Ishikawa (cell line): ENCODE data around the gene TCL1B.

Experiments
- CEBPB ChIP-seq: IDR thresholded peaks from 2 replicates; pipeline ENCODE4 v1.6.1; 2012
- CREB1 ChIP-seq: IDR thresholded peaks from 2 replicates; pipeline ENCODE4 v1.6.1; 2012; ENCODE audit warnings: low read depth
- EGR1 ChIP-seq: IDR thresholded peaks from 2 replicates; pipeline ENCODE4 v1.6.1; 2012
- EP300 ChIP-seq: IDR thresholded peaks from 2 replicates; pipeline ENCODE4 v1.6.1; 2012; ENCODE audit warnings: borderline replicate concordance
- FOXM1 ChIP-seq: IDR thresholded peaks from 2 replicates; pipeline ENCODE4 v1.6.1; 2012; ENCODE audit warnings: low read depth, borderline replicate concordance
- MAX ChIP-seq: IDR thresholded peaks from 2 replicates; pipeline ENCODE4 v1.6.1; 2012
- NFIC ChIP-seq: IDR thresholded peaks from 2 replicates; pipeline ENCODE4 v1.6.1; 2012
- RAD21 ChIP-seq: IDR thresholded peaks from 2 replicates; pipeline ENCODE4 v1.6.1; 2012; ENCODE audit warnings: low read depth
- TAF1 ChIP-seq: IDR thresholded peaks from 2 replicates; pipeline ENCODE4 v1.6.1; 2012; ENCODE audit warnings: low read depth, mild to moderate bottlenecking
- TCF12 ChIP-seq: IDR thresholded peaks from 2 replicates; pipeline ENCODE4 v1.6.1; 2012; ENCODE audit warnings: low read depth
- TEAD4 ChIP-seq: IDR thresholded peaks from 2 replicates; pipeline ENCODE4 v1.6.1; 2012
- USF1 ChIP-seq: IDR thresholded peaks from 2 replicates; pipeline ENCODE4 v1.6.1; 2012
- YY1 ChIP-seq: IDR thresholded peaks from 2 replicates; pipeline ENCODE4 v1.6.1; 2012; ENCODE audit warnings: low read depth
- ZBTB7A ChIP-seq: IDR thresholded peaks from 2 replicates; pipeline ENCODE4 v1.6.1; 2012; ENCODE audit warnings: low read depth
- TF ChIP-seq, protein P1 (sequence below): IDR thresholded peaks from 2 replicates; pipeline ENCODE4 v1.6.1; 2012; ENCODE audit warnings: low read depth, mild to moderate bottlenecking

Gene TCL1B

DNA sequence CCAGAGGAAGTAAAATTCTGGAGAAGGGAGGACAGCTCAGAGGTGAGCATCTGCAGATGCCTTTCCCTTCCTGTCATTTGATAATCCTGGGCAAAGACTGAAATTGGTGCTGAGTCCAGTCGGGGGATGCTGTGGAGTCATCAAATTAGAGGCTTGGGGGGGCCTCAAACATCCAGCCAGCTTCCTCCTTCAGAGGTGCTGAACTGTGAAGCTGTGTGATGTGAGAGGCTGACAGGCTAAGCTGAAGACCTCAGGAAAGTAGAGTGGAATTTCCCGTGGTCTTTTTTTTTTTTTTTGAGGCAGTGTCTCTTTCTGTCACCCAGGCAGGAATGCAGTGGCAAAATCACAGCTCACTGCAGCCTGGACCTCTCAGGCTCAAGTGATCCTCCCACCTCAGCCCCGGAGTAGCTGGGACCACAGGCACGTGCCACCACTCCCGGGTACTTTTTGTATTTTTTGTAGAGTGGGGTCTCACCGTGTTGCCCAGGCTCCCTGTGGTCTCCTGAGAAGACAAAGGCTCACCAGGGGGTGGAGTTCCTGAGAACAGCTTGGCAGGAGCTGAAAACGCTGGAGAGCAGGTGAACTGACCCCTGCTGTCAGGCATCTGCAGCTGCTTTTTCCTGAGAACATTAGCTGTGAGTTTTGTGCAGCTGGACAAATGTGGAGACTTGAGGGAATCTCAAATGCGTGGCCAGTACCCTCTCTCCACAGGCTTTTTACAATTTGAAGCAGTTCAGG is 6.1 kb upstream of the TCL1B start:
- TF ChIP-seq RAD21 (peak; percentile 38; the same call in 1 of the 2 replicates), TAF1 (no peak), MAX (0 out of 2 replicates have a peak, but pooled peaks have one; percentile 49), EGR1 (no peak), CEBPB (no peak), ZBTB7A (peak; percentile 92), NFIC (peak; percentile 88), TEAD4 (peak; percentile 85), CREB1 (no peak), EP300 (peak; percentile 89), YY1 (no peak), USF1 (peak; percentile 31), TCF12 (peak; percentile 95)
- TF ChIP-seq, protein P1, sequence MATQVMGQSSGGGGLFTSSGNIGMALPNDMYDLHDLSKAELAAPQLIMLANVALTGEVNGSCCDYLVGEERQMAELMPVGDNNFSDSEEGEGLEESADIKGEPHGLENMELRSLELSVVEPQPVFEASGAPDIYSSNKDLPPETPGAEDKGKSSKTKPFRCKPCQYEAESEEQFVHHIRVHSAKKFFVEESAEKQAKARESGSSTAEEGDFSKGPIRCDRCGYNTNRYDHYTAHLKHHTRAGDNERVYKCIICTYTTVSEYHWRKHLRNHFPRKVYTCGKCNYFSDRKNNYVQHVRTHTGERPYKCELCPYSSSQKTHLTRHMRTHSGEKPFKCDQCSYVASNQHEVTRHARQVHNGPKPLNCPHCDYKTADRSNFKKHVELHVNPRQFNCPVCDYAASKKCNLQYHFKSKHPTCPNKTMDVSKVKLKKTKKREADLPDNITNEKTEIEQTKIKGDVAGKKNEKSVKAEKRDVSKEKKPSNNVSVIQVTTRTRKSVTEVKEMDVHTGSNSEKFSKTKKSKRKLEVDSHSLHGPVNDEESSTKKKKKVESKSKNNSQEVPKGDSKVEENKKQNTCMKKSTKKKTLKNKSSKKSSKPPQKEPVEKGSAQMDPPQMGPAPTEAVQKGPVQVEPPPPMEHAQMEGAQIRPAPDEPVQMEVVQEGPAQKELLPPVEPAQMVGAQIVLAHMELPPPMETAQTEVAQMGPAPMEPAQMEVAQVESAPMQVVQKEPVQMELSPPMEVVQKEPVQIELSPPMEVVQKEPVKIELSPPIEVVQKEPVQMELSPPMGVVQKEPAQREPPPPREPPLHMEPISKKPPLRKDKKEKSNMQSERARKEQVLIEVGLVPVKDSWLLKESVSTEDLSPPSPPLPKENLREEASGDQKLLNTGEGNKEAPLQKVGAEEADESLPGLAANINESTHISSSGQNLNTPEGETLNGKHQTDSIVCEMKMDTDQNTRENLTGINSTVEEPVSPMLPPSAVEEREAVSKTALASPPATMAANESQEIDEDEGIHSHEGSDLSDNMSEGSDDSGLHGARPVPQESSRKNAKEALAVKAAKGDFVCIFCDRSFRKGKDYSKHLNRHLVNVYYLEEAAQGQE: no peak

- TF ChIP-seq RAD21: no peak
- no peak for TF ChIP-seq USF1
- no peak for TF ChIP-seq CEBPB
- TF ChIP-seq EP300: no peak
- TF ChIP-seq FOXM1: no peak
- no peak for TF ChIP-seq MAX
- TF ChIP-seq CREB1: no peak
- no peak for TF ChIP-seq NFIC
- TF ChIP-seq YY1: no peak
- TF ChIP-seq TEAD4: no peak
- TF ChIP-seq, protein P1: no peak
- no peak for TF ChIP-seq ZBTB7A
- TF ChIP-seq EGR1: no peak
- no peak for TF ChIP-seq TCF12
- TF ChIP-seq TAF1: no peak
These were observed 5.1 kb upstream of the TCL1B start for GRCh38 chr14:95681153-95681552.

GRCh38 chr14:95683793-95684192 is 2.4 kb upstream of the TCL1B start:
- TF ChIP-seq CREB1 (no peak), ZBTB7A (no peak), RAD21 (peak; percentile 90), NFIC (no peak)

DNA sequence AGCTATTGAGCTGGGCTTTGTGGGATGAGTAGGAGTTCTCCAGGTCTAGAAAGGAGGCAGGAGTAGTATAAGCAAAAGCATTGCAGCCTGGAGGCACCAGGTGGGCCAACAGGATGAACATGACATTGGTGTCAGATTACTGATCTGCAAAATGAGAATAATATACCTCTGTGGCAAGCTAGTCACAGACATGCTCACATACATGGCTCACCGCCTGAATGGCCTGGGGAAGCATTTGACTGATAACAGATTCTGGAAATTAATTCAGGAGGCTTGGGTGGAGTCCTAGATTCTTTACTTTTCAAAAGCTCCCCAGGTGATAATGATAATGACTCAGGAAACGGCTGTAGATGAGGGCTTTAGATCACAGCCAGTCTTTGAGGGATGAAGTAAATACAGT is 709 bp downstream of the TCL1B start:
- TF ChIP-seq, protein P1: no peak
- TF ChIP-seq ZBTB7A: no peak
- no peak for TF ChIP-seq TAF1
- TF ChIP-seq YY1: no peak
- TF ChIP-seq EGR1: no peak
- TF ChIP-seq USF1: no peak
- TF ChIP-seq MAX: no peak
- no peak for TF ChIP-seq FOXM1
- TF ChIP-seq TCF12: no peak
- TF ChIP-seq CREB1: no peak
- no peak for TF ChIP-seq NFIC
- no peak for TF ChIP-seq EP300
- TF ChIP-seq TEAD4: no peak
